Measurements from ENCODE around the gene DNAAF9. TPM values are rescaled to one million over a fixed set of nuclear protein-coding genes. Genes with fewer than 3 reads are reported as not detected.

DNAAF9 gene
- total and polyA plus RNA-seq, 2 of the 8 experiments (the other 6 are each of a cell fraction or from before 2014, with no cell fraction given) = 2.6 to 5.7 TPM

DNA sequence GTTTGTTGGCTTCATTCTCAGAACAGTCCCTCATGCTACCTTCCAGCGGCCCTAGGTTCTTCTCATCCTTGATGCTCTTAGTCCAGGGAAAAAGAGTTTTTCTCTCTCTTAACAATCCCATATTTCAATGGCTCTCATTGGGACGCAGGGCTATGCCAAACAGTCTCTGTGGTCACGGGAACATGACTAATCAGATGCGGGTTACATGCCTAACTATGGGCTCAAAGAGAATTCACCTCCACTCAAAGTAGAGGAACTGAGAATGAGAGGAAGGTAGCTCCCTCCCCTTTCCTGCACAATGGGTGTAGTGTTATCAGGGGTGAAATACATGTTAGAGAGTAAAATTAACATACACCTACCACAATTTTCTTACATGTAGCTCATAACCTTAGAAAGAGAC lies 45.2 kb upstream of the DNAAF9 start:
- Histone ChIP-seq H2AFZ (ENCODE audit: low read length) (peak overlapping the region; percentile 56; the same call in 1 of the 2 replicates), H3K79me1 (ENCODE audit: low read depth, low read length) (no peaks in the 10 kb centered on the region), H3K27ac (ENCODE audit: low read depth, low read length) (no peak overlapping the region), H3K4ac (replicated peaks; ENCODE audit: insufficient read length, low read depth, low read length) (no peak overlapping the region), H2BK15ac (ENCODE audit: low read length) (no peak overlapping the region), H2BK20ac (ENCODE audit: low read length) (no peak overlapping the region), H4K5ac (ENCODE audit: insufficient read length, low read depth, low read length) (no peak overlapping the region), H3K79me2 (ENCODE audit: control insufficient read depth in 1 of 2, insufficient read depth in 2 of 2, low read length in 2 of 2) (no peaks in the 10 kb centered on the region), H4K91ac (replicated peaks; ENCODE audit: insufficient read length, low read length) (no peak overlapping the region), H3K14ac (ENCODE audit: insufficient read length) (no peak overlapping the region), H3K27me3 (replicated peaks in 1 of 4; ENCODE audit: control insufficient read depth in 3 of 4, extremely low read depth in 1 of 4, insufficient read depth in 3 of 4, low read length in 3 of 4) (0 out of 7 replicates have a peak, but pooled peaks cover 0 to 3% (median 0%) of the 10 kb centered on the region in 4 experiments), H3K18ac (ENCODE audit: extremely low read depth, low read length) (no peak overlapping the region), H3K9me3 (ENCODE audit: insufficient read depth in 2 of 2, low read depth in 1 of 2, low read length in 1 of 2) (no peaks in the 10 kb centered on the region), H3K4me2 (ENCODE audit: insufficient read depth in 1 of 2, low read depth in 2 of 2, low read length in 2 of 2) (no peak overlapping the region), H4K8ac (ENCODE audit: extremely low read depth, insufficient read depth, low read length) (no peak overlapping the region), H2BK12ac (ENCODE audit: low read depth, low read length) (no peak overlapping the region), H3K4me3 (ENCODE audit: extremely low read depth in 1 of 4, insufficient read depth in 2 of 4, low read depth in 3 of 4, low read length in 4 of 4) (no peak overlapping the region), H2AK5ac (ENCODE audit: low read depth, low read length) (no peak overlapping the region), H2BK120ac (replicated peaks; ENCODE audit: low read depth, low read length) (no peak overlapping the region), H3K9ac (replicated peaks in 1 of 4; ENCODE audit: extremely low read depth in 1 of 4, low read depth in 3 of 4, low read length in 3 of 4) (no peak overlapping the region), H3K56ac (replicated peaks; ENCODE audit: insufficient read length, low read depth, low read length) (no peak overlapping the region), H3K36me3 (ENCODE audit: control insufficient read depth in 2 of 4, insufficient read depth in 4 of 4, low read length in 3 of 4) (no peaks in the 10 kb centered on the region), H3K4me1 (replicated peaks in 1 of 4; ENCODE audit: control insufficient read depth in 3 of 4, insufficient read depth in 4 of 4, low read length in 3 of 4) (peaks cover 0 to 2% (median under 1%) of the 10 kb centered on the region in 4 experiments; a peak in 1 of 7 replicates), H3K23ac (ENCODE audit: insufficient read length) (no peak overlapping the region), H4K20me1 (replicated peaks in 1 of 2; ENCODE audit: control insufficient read depth in 1 of 2, insufficient read depth in 2 of 2, low read length in 2 of 2) (no peaks in the 10 kb centered on the region), H3K23me2 (ENCODE audit: low read depth, low read length) (no peaks in the 10 kb centered on the region), H2BK5ac (ENCODE audit: low read depth, low read length) (no peak overlapping the region)
- ChIA-PET POLR2A (ENCODE audit: partially characterized antibody) (no interaction called here), CTCF (ENCODE audit: partially characterized antibody) (interaction anchor here (1.0 kb wide), 1 partner anchor 111 kb away, joined by 3 read pairs; no protein-coding TSS in a partner anchor)
- no peak for DNase-seq (ENCODE audit: low read depth in 1 of 2, low spot score in 2 of 2)
- TF ChIP-seq SIX5 (IDR thresholded peaks at IDR 0.05; ENCODE audit: low read depth, low read length) (no peak), SAP30 (IDR thresholded peaks at IDR 0.05; ENCODE audit: insufficient read depth, insufficient replicate concordance, low read length) (no peak), CHD2 (IDR thresholded peaks at IDR 0.05; ENCODE audit: low read length) (no peak), SIRT6 (IDR thresholded peaks at IDR 0.05; ENCODE audit: low read length) (no peak)
- TF ChIP-seq, protein P1, sequence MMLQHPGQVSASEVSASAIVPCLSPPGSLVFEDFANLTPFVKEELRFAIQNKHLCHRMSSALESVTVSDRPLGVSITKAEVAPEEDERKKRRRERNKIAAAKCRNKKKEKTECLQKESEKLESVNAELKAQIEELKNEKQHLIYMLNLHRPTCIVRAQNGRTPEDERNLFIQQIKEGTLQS (IDR thresholded peaks at IDR 0.05; ENCODE audit: insufficient read depth, low read depth, low read length) = no peak
- TF ChIP-seq, protein P2, sequence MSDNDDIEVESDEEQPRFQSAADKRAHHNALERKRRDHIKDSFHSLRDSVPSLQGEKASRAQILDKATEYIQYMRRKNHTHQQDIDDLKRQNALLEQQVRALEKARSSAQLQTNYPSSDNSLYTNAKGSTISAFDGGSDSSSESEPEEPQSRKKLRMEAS (IDR thresholded peaks at IDR 0.05) = no peak
- FAIRE-seq = no peak
- WGBS, 2 experiments (ENCODE audit: extremely low coverage in 1 of 2, insufficient coverage in 1 of 2, insufficient read length in 1 of 2, insufficient replicate concordance in 2 of 2, low coverage in 1 of 2, low lambda C conversion rate in 2 of 2, missing lambda C conversion rate in 1 of 2) = 69% methylated on average over 4 of the region's 4 CpGs; no CpG with 5 or more reads in 1 of the 2 experiments
